HG03196 (cell line): Measurements from ENCODE around the gene APOB.

Source experiments
- ATAC-seq: cut with Tn5 transposase; IDR thresholded peaks from one replicate; pipeline ENCODE4 v1.9.1; 2021; ENCODE audit not compliant: unreplicated experiment

The APOB gene, protein sequence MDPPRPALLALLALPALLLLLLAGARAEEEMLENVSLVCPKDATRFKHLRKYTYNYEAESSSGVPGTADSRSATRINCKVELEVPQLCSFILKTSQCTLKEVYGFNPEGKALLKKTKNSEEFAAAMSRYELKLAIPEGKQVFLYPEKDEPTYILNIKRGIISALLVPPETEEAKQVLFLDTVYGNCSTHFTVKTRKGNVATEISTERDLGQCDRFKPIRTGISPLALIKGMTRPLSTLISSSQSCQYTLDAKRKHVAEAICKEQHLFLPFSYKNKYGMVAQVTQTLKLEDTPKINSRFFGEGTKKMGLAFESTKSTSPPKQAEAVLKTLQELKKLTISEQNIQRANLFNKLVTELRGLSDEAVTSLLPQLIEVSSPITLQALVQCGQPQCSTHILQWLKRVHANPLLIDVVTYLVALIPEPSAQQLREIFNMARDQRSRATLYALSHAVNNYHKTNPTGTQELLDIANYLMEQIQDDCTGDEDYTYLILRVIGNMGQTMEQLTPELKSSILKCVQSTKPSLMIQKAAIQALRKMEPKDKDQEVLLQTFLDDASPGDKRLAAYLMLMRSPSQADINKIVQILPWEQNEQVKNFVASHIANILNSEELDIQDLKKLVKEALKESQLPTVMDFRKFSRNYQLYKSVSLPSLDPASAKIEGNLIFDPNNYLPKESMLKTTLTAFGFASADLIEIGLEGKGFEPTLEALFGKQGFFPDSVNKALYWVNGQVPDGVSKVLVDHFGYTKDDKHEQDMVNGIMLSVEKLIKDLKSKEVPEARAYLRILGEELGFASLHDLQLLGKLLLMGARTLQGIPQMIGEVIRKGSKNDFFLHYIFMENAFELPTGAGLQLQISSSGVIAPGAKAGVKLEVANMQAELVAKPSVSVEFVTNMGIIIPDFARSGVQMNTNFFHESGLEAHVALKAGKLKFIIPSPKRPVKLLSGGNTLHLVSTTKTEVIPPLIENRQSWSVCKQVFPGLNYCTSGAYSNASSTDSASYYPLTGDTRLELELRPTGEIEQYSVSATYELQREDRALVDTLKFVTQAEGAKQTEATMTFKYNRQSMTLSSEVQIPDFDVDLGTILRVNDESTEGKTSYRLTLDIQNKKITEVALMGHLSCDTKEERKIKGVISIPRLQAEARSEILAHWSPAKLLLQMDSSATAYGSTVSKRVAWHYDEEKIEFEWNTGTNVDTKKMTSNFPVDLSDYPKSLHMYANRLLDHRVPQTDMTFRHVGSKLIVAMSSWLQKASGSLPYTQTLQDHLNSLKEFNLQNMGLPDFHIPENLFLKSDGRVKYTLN (N-terminal part only)

GRCh38 chr2:21043744-21044532 lies at the start of gene APOB:
TSS of gene APOB (minus strand) at chr2:21044073. CDS start at chr2:21043945, 128 bp downstream.
- ATAC-seq: no peak

DNA sequence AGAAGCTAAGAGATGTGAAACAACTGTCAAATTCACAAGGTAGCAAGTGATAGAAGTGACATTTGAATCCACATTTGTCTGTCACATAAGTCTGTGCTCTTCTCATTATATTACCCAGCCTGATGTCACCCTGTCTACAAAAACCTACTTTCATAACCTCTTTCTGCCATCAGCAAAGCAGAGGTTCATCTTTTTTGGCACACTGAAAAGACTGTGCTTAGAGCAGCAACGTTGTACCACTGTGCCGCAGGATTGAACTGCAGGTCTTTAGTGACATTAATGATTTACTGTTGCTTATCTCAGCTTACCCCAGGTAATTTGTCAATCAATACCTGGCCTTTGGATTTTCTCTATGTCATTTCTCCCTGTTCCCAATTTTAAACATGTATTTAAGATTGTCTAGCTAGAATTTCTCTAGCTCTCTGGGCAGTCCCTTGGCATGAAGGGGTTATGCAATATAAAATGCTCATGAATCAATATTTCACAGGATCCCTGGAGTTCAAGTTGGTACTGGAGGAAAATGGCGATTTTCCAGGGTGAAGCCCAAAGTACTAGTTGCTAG lies 48.5 kb upstream of the APOB start:
- no peak for ATAC-seq

DNA sequence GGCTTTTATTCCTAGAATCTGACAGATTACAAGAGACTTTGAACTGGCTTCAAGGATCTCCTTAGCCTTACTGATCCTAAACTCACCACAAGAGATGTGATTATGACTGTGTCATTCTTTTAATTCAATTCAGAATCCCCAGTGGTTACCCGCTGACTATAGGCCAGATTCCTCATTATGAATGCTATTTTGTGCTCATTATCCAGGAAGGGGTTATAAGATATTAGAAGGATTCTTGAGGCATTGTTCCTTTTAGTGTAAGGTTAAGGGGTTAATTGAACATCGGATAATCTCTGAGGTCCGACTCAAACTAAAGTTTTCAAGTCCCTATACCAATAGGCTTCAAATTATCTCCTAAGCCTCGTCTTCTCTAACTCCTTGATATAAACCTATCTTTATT lies 40.5 kb upstream of the APOB start:
- no peak for ATAC-seq

GRCh38 chr2:21083482-21083881 lies 39.6 kb upstream of the APOB start:
- ATAC-seq: no peak

DNA sequence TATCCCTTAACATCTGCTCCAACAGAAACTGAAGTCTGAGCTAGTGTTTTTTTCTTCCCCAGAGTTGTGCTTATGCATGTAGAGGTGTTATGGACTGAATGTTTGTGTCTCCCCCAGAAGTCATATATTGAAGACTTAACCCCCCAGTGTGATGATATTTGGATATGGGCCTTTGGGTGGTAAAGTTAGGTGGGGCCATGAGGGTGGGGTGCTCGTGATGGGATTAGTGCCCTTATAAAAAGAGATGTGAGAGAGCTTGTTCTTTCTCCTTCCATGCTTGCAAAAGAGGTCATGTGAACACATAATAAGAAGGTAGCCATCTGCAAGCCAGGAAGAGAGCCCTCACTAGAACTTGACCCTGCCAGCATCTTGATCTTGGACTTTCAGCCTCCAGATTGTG lies 34.4 kb upstream of the APOB start:
- no peak for ATAC-seq

DNA sequence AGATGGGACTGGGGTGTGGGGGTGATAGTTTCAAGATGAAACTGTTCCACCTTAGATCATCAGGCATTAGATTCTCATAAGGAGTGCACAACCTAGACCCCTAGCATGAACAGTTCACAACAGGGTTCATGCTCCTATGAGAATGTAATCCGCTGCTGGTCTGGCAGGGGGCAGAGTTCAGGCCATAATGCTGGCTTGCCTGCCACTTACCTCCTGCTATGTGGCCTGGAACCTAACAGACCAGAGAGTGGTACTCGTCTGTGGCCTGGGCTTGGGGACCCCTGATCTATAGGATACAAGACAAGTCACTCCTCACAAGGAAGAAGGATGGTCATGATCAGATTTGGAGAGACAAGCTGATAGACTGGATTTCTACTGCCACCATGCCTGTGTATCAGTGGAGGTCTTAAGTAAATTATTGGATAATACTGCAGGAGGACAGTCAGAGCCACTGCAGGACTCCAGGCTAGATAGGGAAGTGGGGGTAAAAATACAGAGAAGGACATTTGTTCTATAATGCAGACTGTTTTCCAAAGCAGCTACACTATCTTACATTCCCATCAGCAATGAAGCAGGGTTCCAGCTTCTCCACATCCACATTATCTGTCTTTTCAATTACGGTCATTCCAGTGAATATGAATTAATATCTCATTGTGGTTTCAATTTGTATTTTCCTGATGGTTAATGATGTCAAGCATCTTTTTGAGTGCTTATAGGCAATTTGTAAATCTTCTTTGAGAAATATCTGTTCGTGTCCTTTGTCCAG lies 28.8 kb upstream of the APOB start:
- ATAC-seq: no peak

- ATAC-seq: no peak
Measured at GRCh38 chr2:21070341-21071257, 26.7 kb upstream of the APOB start.

GRCh38 chr2:21069746-21070340 lies 26.0 kb upstream of the APOB start:
- ATAC-seq: no peak

DNA sequence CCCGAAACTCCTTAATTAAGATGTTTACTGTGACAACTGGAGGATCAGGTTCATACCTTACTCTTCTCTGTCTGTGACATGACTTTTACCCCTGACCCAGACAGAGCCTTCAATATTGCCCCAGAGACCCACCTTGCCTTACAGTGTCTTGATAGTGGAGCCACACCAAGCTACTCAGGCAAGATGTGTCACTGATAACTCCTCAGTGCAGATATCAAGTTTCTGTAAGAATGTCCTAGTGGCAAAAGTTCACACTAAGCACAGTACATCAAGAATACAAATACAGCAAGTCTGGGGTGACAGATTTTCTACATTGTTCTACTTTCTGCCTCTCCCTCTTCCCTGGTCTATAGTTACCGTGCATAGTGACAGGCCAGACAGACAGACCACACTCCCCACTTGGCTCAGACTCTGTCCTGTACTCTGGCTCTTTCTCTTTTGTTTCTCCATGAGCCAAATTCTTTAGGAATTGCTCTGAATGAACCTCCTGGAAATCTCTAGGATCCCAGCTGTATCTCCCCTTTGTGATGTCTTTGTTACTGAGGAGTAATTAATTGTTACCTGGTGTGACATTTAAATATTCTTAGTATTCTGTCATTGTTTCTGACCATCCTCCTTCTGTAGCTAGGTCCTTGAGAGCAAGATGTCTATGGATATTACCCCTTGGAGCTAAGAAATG lies 24.1 kb upstream of the APOB start:
- no peak for ATAC-seq

DNA sequence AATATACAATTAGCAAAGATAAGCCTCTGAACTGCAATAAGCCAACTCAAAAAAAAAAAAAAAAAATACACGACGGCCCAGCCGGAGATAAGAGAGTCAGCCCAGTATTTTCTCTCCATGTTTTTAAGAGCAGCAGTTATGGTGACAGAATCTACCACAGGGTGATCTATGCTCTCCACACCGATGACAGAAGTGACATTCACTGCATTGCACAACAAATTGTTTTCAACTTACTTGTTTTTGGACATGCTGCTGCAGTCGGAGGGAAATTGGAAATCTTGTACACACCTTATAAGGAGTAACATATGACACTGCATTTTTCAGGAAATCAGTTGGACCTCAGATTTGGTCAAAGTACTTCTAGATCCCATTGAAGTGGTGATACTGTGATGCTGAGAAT lies 23.3 kb upstream of the APOB start:
- no peak for ATAC-seq

DNA sequence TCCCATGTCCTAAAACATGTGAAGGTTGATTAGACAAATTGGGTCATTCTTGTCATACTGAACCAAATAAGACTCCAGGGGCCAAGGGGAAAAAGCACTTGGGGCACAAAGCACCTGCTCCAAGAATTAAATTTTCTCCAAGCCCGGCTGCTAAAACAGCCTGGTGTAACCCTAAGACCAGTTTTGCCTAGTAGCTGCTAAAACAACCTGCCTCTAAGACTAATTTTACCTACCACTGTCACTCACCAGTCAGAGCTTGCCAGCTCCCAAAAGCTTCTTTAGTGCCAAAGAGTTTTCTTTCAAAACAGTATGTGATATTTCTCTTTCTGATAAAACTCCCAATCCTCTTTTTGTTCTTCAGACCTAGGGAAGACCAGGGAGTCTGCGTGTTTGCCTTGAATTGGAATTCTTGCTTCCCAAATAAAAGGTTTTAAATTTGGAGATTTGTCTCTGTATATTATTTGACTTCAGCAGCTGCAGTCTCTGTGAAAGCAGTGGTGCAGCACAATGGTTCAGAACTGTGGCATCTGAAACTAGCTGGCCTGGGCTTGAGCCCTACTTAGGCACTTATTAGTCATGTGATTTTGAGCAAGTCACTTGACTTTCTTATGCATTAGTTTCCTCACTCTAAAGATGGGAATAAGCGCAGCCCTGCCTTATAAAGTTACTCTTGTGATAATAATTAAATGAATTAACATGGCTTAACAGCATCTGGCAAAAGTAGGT lies 16.2 kb upstream of the APOB start:
- no peak for ATAC-seq

- ATAC-seq: no peak
Measured at GRCh38 chr2:21057097-21057496, 13.2 kb upstream of the APOB start.

DNA sequence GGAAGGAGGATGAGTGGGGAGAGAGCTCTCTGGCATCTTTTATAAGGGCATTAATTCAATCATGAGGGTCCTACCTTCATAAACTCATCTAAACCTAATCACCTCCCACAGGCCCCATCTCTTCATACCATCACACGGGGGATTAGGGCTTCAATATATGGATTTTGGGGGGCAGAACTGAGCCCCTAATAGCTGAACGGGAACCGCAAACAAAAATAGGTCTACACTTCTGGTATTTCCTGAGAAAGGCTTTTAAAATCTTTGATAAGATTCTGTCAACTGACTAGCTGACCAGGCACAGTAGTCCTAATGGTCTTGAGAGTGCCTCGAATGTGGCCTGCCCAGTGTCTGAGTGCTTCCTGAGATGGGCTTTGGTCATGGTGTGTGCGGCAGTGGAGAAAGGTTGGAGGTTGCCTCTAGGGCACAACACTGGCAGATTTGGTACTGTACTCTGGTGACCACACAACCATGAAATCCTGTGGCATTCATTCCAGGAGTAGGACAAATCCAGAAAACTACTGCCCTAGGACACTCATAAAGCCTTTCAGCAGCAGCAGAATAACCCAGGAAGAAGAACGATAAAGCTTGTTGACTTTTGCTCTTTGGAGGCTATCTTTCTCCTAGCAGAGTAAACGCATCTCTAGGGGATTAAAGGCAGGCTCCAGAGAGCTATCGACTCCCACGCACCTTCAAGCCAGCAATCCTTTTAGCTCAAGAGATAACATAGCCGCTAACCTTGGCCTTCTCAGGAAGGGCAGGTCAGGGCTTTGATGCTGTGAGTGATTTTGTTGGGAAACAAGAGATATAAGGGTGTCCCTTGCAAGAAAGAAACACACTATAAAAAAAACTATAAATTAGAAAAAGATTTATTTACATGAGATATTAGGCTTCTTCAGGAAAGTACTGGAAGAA lies 12.3 kb upstream of the APOB start:
- ATAC-seq: no peak

DNA sequence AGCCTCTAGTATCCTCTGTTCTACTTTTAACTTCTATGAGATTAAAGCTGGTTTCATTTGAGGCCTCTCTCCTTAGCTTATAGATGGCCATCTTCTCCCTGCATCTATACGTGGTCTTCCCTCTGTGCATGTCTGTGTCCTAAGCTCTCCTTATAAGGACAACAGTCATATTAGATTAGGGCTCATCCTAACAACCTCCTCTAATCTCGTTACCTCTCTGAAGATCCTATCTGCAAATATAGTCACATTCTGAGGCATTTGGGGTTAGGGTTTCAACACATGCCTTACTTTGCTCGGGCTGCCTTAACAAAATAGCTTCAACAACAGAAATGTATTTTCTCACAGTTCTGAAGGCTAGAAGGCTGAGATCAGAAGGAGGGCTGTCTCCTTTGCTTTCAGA lies 11.6 kb upstream of the APOB start:
- ATAC-seq: no peak

DNA sequence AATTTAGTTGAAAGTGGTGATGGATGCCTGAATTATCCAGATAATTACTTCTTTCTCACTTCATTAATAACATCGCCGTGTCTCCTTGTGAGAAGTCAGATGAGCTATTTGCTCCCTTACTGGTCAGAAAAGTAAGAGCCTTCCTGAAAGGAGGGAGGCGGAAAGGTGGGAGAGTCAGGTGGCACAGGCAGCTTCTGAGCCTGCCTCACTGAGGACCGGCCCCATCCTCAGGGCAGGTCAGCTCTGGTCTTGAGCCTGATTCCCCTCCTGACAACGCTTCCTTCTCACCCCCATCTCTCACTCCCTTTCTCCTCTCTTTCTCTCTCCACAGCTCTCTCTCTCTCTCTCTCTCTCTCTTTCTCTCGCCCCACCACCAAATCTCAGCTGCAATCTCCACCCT lies 10.1 kb upstream of the APOB start:
- ATAC-seq: no peak

DNA sequence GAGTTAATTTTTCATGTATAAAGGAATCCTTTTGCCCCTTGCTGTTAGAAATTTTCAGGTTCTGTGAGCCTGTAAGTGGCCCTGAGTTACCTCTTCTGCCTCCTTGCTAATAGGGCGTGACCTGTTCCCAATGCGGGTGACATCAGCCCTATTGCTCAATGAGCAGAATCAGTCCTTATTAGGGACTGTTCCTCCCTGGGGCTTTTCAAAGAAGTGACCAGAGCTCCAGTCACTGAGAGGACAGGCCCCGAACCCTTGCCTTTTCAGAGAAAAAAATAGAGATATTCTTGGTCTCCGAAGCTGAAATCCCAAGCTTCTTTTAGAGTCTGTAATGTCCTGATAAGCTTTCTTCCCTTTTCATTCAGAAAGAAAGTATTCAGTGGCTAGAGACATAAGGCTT lies 8.2 kb upstream of the APOB start:
- ATAC-seq: no peak
